ENCODE measurements around the gene CALR.

CALR gene

GRCh38 chr19:12982648-12983047, 44.2 kb downstream of the CALR start:
- FAIRE-seq: no peak

DNA sequence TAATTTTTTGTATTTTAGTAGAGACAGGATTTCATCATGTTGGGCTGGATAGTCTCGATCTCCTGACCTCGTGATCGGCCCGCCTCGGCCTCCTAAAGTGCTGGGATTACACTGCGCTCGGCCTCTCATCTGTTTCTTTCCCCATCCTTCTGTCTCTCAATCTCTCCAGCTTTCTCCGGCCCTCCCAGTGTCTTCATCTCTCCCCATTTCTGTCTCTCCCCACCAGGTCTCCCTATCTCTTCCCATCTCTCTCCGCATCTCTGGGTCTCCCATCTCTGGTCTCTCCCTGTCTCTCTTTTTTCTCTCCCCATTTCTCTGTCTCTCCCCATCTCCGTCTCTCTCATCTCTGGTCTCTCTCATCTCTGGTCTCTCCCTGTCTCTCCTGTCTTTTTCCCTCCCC, 44.7 kb downstream of the CALR start:
- FAIRE-seq: no peak

- FAIRE-seq: no peak
Observed at GRCh38 chr19:12983542-12984142, 45.2 kb downstream of the CALR start.

DNA sequence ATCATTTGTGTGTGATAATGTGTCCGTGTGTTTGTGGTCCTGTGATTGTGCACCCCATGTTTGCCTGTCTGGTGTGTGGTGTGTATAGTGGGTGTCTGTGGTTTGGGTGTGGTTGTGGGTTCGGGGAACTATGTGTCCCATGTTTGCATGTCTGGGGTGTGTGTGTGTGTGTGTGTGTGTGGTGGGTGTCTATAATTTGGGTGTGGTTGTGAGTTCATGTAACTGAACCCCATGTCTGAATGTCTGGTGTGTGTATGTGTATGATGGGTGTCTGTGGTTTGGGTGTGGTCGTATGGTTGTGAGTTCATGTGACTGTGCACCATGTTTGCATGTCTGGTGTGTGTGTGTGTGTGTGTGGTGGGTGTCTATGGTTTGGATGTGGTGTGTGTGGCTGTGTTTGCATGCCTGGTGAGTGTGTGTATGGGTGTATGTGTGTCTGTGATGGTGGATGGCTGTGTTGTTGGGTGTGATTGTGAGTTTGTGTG, 45.8 kb downstream of the CALR start:
- FAIRE-seq: no peak

- FAIRE-seq: no peak
Observed at GRCh38 chr19:12984683-12985048, 46.3 kb downstream of the CALR start.

- no peak for FAIRE-seq
Observed at GRCh38 chr19:12985049-12985776, 46.8 kb downstream of the CALR start.

- FAIRE-seq: no peak
Observed at GRCh38 chr19:12986726-12987125, 48.3 kb downstream of the CALR start.

DNA sequence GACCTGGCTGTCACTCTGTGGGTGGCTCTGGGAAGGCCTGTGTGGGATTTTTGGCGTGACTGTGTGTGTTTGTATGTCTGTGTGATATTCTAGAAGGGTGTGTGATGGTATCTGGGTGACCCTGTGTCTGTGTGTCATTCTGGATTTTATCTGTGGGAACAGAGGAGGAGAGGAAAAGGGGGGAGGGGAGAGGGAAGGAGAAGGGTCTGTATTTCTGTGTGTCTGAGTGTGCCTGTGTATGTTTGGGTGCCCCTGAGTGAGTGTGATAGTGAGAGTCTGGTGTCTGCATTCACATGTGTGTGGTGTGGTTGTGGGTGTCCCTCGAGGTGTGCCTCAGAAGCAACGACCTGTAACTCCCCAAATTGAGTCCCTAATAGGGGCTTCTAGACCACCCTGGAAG, 48.8 kb downstream of the CALR start:
- FAIRE-seq: no peak

DNA sequence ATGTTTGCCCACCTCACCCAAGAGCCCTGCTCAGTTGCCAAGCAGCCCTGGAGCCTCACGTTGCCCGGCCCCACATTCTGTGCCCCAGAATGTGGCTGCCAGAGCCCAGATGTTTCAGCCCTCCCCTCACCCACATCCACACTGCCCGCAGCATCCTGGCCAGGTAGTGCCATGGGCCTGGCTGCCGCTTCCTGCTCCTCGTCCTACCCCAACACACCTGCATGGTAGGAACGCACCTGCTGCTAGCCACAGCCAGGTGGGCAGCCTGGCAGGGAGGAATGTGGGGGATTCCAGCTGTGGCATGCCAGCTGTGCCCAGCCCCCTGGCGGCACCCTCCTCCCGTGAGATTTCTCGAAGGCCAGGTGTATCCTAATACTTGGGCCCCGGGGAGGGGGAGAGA, 49.4 kb downstream of the CALR start:
- no peak for FAIRE-seq

DNA sequence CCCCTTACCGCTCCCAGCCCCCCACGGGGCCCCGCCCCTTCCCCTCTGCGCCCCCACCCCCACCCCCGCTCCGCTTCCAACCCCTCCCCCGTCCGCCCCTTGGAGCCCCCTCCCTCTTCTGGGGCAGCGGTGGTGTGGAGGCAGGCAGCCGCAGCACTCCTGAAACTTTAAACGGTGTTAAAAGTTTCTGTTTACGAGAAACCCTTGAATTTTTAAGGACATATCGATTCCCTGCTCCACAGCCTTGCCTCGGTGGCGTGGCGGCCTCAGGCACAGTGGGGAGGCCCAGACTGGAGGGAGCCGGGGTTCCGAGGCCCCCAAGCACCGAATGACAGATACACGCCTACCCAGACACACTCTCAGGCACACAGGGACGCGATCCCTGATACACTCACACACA, 52.0 kb downstream of the CALR start:
- FAIRE-seq: no peak

GRCh38 chr19:12990853-12991252, 52.4 kb downstream of the CALR start:
- FAIRE-seq: no peak

- FAIRE-seq: no peak
Observed at GRCh38 chr19:12991296-12991695, 52.9 kb downstream of the CALR start.

- no peak for FAIRE-seq
Observed at GRCh38 chr19:12992729-12993128, 54.3 kb downstream of the CALR start.

DNA sequence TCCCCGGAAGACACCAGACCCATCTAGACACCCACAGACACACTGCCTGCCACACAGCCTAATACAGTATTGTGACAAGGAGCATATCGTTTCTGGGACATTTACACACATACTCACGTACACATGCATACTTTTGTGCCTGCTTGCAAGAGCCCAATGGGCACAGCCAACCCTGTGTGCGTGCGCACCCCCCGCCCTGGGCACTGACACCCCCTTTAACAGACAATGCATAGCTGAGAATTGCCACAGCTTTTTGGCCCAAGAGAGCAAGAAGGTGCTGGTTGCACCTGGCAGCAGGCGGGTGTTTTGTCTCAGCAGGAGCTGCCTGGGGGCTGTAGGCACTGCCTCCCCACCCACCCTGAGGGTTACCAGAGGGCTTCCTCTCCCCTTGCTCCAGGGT, 55.2 kb downstream of the CALR start:
- FAIRE-seq: no peak
